Measurements from ENCODE around the gene KNCN.

Gene KNCN

GRCh38 chr1:46552357-46553237 is 1.1 kb upstream of the KNCN start:
- Histone ChIP-seq H2AFZ (ENCODE audit: low read depth, low read length) (no peak overlapping the region), H3K9ac (ENCODE audit: low read length) (no peak overlapping the region), H3K4me3 (ENCODE audit: low read length) (no peak overlapping the region), H3K4me2 (ENCODE audit: low read length) (no peak overlapping the region), H3K9me3 (ENCODE audit: insufficient read depth, low read length) (no peaks in the 10 kb centered on the region), H3K79me2 (ENCODE audit: low read length) (no peaks in the 10 kb centered on the region), H3K36me3 (replicated peaks; ENCODE audit: low read depth, low read length) (no peaks in the 10 kb centered on the region), H4K20me1 (ENCODE audit: insufficient read depth, low read length) (no peaks in the 10 kb centered on the region), H3K27ac (ENCODE audit: low read length) (no peak overlapping the region), H3K4me1 (ENCODE audit: low read length) (no peaks in the 10 kb centered on the region), H3K27me3 (ENCODE audit: low read depth, low read length) (no peaks in the 10 kb centered on the region)
- TF ChIP-seq, protein P1, sequence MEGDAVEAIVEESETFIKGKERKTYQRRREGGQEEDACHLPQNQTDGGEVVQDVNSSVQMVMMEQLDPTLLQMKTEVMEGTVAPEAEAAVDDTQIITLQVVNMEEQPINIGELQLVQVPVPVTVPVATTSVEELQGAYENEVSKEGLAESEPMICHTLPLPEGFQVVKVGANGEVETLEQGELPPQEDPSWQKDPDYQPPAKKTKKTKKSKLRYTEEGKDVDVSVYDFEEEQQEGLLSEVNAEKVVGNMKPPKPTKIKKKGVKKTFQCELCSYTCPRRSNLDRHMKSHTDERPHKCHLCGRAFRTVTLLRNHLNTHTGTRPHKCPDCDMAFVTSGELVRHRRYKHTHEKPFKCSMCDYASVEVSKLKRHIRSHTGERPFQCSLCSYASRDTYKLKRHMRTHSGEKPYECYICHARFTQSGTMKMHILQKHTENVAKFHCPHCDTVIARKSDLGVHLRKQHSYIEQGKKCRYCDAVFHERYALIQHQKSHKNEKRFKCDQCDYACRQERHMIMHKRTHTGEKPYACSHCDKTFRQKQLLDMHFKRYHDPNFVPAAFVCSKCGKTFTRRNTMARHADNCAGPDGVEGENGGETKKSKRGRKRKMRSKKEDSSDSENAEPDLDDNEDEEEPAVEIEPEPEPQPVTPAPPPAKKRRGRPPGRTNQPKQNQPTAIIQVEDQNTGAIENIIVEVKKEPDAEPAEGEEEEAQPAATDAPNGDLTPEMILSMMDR (IDR thresholded peaks at IDR 0.05; ENCODE audit: low read depth, low read length) = no peak
- no peak for TF ChIP-seq EZH2phosphoT487 (IDR thresholded peaks at IDR 0.05; ENCODE audit: low read depth)

- H3K79me2 ChIP-seq (ENCODE audit: low read length) = no peaks in the 10 kb centered on the region
- H3K9me3 ChIP-seq (ENCODE audit: insufficient read depth, low read length) = no peaks in the 10 kb centered on the region
- no peak overlapping the region for H3K4me3 ChIP-seq (ENCODE audit: low read length)
- no peak overlapping the region for H3K27ac ChIP-seq (ENCODE audit: low read length)
- no peak overlapping the region for H2AFZ ChIP-seq (ENCODE audit: low read depth, low read length)
- TF ChIP-seq EZH2phosphoT487 (IDR thresholded peaks at IDR 0.05; ENCODE audit: low read depth) = no peak
- TF ChIP-seq, protein P1 (IDR thresholded peaks at IDR 0.05; ENCODE audit: low read depth, low read length) = no peak
- no peak overlapping the region for H3K4me2 ChIP-seq (ENCODE audit: low read length)
- no peak overlapping the region for H3K9ac ChIP-seq (ENCODE audit: low read length)
- no peaks in the 10 kb centered on the region for H3K27me3 ChIP-seq (ENCODE audit: low read depth, low read length)
- no peaks in the 10 kb centered on the region for H4K20me1 ChIP-seq (ENCODE audit: insufficient read depth, low read length)
- no peaks in the 10 kb centered on the region for H3K36me3 ChIP-seq (replicated peaks; ENCODE audit: low read depth, low read length)
- no peaks in the 10 kb centered on the region for H3K4me1 ChIP-seq (ENCODE audit: low read length)
These were observed 656 bp downstream of the KNCN start for GRCh38 chr1:46550751-46551231.

GRCh38 chr1:46549697-46550681 is 1.5 kb downstream of the KNCN start:
- TF ChIP-seq, protein P1 (IDR thresholded peaks at IDR 0.05; ENCODE audit: low read depth, low read length) = no peak
- no peaks in the 10 kb centered on the region for H3K27me3 ChIP-seq (ENCODE audit: low read depth, low read length)
- H3K4me3 ChIP-seq (ENCODE audit: low read length) = no peak overlapping the region
- no peak overlapping the region for H3K4me2 ChIP-seq (ENCODE audit: low read length)
- H3K36me3 ChIP-seq (replicated peaks; ENCODE audit: low read depth, low read length) = no peaks in the 10 kb centered on the region
- H3K79me2 ChIP-seq (ENCODE audit: low read length) = no peaks in the 10 kb centered on the region
- H3K9me3 ChIP-seq (ENCODE audit: insufficient read depth, low read length) = no peaks in the 10 kb centered on the region
- no peak overlapping the region for H3K27ac ChIP-seq (ENCODE audit: low read length)
- H2AFZ ChIP-seq (ENCODE audit: low read depth, low read length) = no peak overlapping the region
- H3K9ac ChIP-seq (ENCODE audit: low read length) = no peak overlapping the region
- no peaks in the 10 kb centered on the region for H3K4me1 ChIP-seq (ENCODE audit: low read length)
- no peaks in the 10 kb centered on the region for H4K20me1 ChIP-seq (ENCODE audit: insufficient read depth, low read length)
